ENCODE data around the gene SPRING1. TPM values are rescaled to one million over a fixed set of nuclear protein-coding genes. Genes with fewer than 3 reads are reported as not detected.

Gene SPRING1
- total RNA-seq, 1 experiment from 2014 or later, result 44.2 TPM

DNA sequence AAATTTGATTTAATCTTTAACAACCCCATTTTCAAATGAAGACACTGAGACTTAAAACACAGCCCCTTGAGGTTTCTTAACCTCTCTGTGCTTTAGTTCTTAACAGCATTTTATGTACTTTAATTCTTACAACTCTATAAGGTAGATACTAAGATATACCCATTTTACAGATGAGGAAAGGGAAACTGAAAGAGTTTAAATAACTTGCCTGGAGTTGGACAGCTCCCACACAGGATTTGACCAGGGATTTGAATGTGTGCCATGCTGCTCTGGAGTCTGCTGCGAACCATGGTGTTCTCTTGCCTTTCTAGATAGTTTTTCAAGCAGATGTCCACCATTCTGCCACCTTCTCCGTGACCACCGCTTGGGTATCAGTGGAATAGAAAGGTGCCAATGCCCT lies 28.4 kb upstream of the SPRING1 start:
- H3K27ac Mint-ChIP-seq, result no peak overlapping the region
- Histone ChIP-seq H3K4me1 (ENCODE audit: insufficient read depth, low read length) (no peaks in the 10 kb centered on the region), H2AFZ (ENCODE audit: low read length) (no peak overlapping the region), H4K20me1 (ENCODE audit: control insufficient read depth, insufficient read depth, insufficient read length) (no peaks in the 10 kb centered on the region), H3K56ac (ENCODE audit: insufficient read length, low read depth, low read length) (no peak overlapping the region), H2BK15ac (ENCODE audit: low read depth, low read length) (no peak overlapping the region), H3K79me2 (ENCODE audit: insufficient read depth, low read length) (no peaks in the 10 kb centered on the region), H2BK5ac (ENCODE audit: insufficient read length, low read length) (no peak overlapping the region), H2BK120ac (ENCODE audit: low read depth, low read length, poor library complexity, severe bottlenecking) (no peak overlapping the region), H4K8ac (replicated peaks; ENCODE audit: insufficient read length, low read depth, low read length) (no peak overlapping the region), H3K9ac (ENCODE audit: extremely low read depth, insufficient read length, low read length) (no peak overlapping the region), H3K14ac (ENCODE audit: insufficient read depth, low read length) (no peak overlapping the region), H4K91ac (ENCODE audit: insufficient read length, low read depth, low read length) (no peak overlapping the region), H3K18ac (ENCODE audit: insufficient read length, low read depth, low read length) (no peak overlapping the region), H2AK5ac (ENCODE audit: insufficient read length, low read length) (no peak overlapping the region), H3K27ac (ENCODE audit: insufficient read length, low read depth, low read length) (no peak overlapping the region), H3K4me2 (ENCODE audit: insufficient read depth, insufficient read length, low read length) (no peak overlapping the region), H3K79me1 (ENCODE audit: insufficient read depth, low read depth, low read length, poor library complexity, severe bottlenecking) (peaks cover 3% of the 10 kb centered on the region), H2BK12ac (ENCODE audit: insufficient read length, low read depth, low read length) (no peak overlapping the region), H4K5ac (ENCODE audit: insufficient read length, low read depth, low read length) (no peak overlapping the region), H3K27me3 (ENCODE audit: insufficient read depth, low read length) (no peaks in the 10 kb centered on the region), H2BK20ac (ENCODE audit: low read depth, low read length, poor library complexity, severe bottlenecking) (no peak overlapping the region), H3T11ph (ENCODE audit: low read length) (no peak overlapping the region), H3K23ac (ENCODE audit: insufficient read length, low read depth, low read length) (no peak overlapping the region), H3K23me2 (ENCODE audit: insufficient read length, low read depth, low read length, poor library complexity, severe bottlenecking) (no peaks in the 10 kb centered on the region), H3K4ac (ENCODE audit: low read depth, low read length) (no peak overlapping the region), H3K9me3 (ENCODE audit: control insufficient read depth, low read depth, low read length) (no peaks in the 10 kb centered on the region)
- H3K27me3 Mint-ChIP-seq (ENCODE audit: low read depth), result no peaks in the 10 kb centered on the region
- TF ChIP-seq, protein P1, sequence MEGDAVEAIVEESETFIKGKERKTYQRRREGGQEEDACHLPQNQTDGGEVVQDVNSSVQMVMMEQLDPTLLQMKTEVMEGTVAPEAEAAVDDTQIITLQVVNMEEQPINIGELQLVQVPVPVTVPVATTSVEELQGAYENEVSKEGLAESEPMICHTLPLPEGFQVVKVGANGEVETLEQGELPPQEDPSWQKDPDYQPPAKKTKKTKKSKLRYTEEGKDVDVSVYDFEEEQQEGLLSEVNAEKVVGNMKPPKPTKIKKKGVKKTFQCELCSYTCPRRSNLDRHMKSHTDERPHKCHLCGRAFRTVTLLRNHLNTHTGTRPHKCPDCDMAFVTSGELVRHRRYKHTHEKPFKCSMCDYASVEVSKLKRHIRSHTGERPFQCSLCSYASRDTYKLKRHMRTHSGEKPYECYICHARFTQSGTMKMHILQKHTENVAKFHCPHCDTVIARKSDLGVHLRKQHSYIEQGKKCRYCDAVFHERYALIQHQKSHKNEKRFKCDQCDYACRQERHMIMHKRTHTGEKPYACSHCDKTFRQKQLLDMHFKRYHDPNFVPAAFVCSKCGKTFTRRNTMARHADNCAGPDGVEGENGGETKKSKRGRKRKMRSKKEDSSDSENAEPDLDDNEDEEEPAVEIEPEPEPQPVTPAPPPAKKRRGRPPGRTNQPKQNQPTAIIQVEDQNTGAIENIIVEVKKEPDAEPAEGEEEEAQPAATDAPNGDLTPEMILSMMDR (conservative IDR thresholded peaks at IDR 0.05), result no peak
- no peak overlapping the region for H3K4me3 Mint-ChIP-seq
- H3K9me3 Mint-ChIP-seq, result no peaks in the 10 kb centered on the region
- DNase-seq, result no peak
- no CpG with 5 or more reads among the region's 3 CpGs for WGBS (ENCODE audit: extremely low coverage, insufficient read length, low lambda C conversion rate)
- H3K4me1 Mint-ChIP-seq, result no peaks in the 10 kb centered on the region
- peaks cover 6 to 41% (median 23%) of the 10 kb centered on the region in 3 experiments for H3K36me3 Mint-ChIP-seq (ENCODE audit: insufficient read depth in 1 of 3, low read depth in 3 of 3)
